Stomach (tissue), 4 donors: ENCODE data around the gene ANKRD36.
"Not testable (repeated sequence)": the region's sequence is repeated elsewhere in the genome, so short reads cannot be mapped to it uniquely, and the experiment has no call there.

ENCODE experiments used
- CTCF ChIP-seq, 7 experiments: fragments of 450-650 bp in 4 of 7; fragments of 200-600 bp in 3 of 7; sonication (generic) in 3 of 7; IDR thresholded peaks; one replicate each; pipeline ENCODE4 v1.5.1; 2016 to 2019; ENCODE audit warnings: antibody characterized with exemption in 7 of 7, control low read depth in 2 of 7, mild to moderate bottlenecking in 1 of 7
- EP300 ChIP-seq: sonication (generic); formaldehyde crosslinking; IDR thresholded peaks from one replicate; pipeline ENCODE4 v1.6.1; 2017; ENCODE audit warnings: antibody characterized with exemption
- POLR2A ChIP-seq, 4 donors: fragments of 450-650 bp; IDR thresholded peaks; one replicate each; pipeline ENCODE4 v1.6.1; 2016; ENCODE audit warnings: antibody characterized with exemption in 4 of 4, control low read depth in 2 of 4, mild to moderate bottlenecking in 1 of 4, moderate library complexity in 1 of 4

GRCh38 chr2:97215025-97215424, 102.1 kb downstream of the ANKRD36 start:
- TF ChIP-seq CTCF (IDR thresholded peaks at IDR 0.05); EP300; POLR2A (IDR thresholded peaks at IDR 0.05): not testable (repeated sequence)
